GM18867 (cell line): ENCODE data around the gene DUS2.
"Not testable (repeated sequence)": the region's sequence is repeated elsewhere in the genome, so short reads cannot be mapped to it uniquely, and the experiment has no call there.

Experiments
- ATAC-seq: cut with Tn5 transposase; IDR thresholded peaks from one replicate; pipeline ENCODE4 v1.9.1; 2021; ENCODE audit warnings: mild to moderate bottlenecking, moderate library complexity; ENCODE audit not compliant: unreplicated experiment

The DUS2 gene

DNA sequence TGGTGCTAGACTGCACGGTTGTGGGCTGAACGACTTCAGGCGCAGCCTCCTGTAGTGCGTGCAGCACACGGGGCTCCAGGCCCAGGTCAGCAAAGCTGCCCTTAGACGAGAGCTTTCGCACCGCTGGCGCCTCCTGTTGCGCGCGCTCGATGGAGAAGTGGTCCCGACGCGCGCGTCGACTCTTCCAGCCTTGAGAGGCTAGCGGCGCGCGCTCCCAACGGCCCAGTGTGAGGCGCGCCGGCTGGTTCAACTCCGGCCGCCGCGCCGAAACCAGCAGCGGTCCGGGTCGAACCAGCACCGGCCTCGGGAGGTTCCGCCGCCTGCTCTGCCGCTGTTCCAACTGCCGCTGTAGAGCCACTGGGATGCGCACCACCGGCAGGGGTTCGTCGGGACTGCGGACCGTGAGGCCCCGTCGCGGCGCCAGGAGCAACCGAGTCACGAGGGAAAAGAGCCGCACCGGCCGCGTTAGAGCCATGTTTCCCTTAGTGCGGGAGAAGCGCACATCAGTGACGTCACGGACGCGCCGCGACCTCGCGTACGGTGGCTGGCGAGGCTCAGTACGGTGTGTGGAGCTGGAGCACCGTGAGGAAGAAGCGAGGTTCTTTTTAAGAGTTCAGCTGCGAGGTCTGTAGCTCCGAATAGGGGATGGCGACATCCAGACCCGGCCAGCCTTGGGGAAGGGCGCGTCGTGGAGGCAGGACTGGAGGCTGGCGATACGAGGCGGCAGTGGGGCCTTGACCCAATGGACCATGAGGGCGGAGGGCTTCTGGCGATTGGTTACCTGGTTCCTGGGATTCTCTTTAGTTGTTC lies at the start of gene DUS2, which contains the start of gene DDX28:
DUS2 (plus strand) TSS at position 557 of the 810 bp plus-strand sequence. CDS start 14,740 bp downstream, outside the sequence.
DDX28 (minus strand) TSS at position 505 of the 810 bp plus-strand sequence; CDS start at position 475, 30 bp downstream.
- ATAC-seq = peak; percentile 84

DNA sequence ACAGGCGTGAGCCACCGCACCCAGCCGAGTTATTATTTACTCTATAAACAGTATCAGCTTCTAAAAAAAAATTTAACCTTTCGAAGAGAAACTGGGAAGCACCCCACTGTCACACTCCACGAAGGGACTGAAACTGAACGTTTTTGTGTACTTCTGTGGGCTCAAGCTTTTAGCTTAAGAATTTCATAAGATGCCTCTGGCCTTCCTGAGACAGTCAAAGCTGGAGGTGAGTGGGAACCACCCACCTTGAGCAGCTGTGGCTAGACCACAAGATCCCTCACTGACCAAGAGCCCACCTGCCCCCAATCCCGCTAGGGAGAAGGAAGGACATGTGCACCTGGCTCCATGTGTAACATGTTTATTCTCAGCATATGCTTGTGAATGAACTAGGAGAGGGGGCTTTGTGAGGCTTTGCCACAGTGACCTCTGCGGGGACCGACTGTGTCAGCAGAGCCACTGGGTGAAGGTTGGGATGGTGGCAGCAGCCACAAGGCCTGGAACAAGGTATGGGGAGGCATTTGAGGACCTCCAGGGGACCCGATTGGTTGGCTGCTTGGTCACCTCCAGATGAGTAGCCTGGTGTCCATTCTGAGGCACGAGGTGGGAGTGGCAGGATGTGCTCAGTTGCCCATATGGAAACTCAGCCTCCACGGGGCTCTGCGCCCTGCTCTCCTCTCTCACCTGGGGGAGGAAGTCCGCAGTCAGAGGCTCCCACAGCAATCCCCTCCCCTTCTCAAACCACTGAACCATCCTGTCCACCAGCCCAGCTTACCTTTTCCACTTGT lies 47.6 kb upstream of the DUS2 start:
- ATAC-seq = no peak

DNA sequence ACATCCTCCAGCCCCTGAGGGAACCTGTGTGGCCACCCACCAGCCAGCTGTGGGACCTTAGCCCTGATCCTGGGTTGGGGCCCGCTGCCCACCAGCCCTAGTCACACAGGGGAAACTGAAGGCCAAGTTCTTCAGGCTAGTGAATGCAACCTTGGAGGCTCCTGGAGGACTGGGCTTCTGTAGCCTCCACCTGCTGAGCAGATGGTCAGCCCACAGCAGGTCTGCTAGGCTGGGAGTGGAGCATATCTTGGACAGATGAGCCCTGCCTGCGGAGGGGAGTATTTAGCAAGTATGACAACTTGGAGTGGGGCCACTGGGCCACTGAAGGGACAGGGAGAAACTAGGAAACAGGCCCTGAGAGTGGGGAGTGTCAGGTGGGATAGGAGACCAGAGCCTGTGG lies 46.9 kb upstream of the DUS2 start:
- no peak for ATAC-seq

DNA sequence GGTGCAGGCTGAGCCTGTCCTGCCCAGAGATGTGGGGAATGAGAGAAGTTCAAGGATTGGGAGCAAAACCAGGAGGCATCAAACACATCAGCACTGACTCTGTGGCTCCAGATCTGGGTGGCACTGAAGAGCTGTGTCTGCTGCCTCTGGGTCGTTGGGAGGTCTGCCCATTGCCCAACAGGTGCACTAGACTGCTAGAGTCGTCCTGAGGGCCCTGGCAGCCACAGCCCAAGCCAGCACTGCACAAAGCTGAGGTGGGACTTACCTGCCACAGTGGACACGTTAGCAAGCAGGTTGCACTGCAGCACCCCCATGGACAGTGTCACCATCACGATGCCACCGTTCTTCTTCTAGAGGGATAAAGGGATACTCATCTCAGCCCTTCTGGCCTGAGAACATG lies 46.1 kb upstream of the DUS2 start:
- ATAC-seq = no peak

DNA sequence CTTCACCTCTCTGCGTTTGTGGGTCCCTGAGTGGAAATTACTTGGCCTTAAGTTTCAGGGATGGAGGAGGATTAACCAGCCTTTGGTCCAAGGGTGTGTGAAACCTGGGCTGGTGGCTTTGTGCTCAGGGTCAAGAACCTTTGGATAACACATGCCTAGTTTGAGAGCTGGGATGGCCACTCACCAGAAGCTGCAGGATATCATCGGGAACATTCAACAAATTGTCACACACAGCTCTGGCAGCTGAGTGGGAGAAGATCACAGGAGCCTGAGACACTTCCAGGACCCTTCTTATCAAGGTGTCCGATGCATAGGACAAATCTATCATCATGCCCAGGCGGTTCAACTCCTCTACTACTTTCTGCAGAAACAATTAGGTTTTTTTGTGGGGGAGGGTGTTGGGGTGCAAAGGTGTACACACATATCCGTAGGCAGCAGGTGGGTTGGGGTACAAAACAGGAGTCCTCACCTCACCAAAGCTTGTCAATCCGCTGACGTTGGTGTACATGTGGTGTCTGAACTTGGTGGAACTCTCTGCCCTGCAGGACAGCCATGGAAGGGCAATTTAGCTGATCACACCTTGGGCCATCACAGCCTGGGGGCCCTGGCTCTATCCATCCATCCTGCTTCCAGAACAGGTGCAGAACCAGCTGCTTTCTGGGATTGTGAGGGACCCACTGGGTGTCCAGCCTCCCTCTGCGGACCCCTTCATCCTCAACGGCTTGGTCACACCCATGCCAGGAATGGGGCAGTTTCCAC lies 45.4 kb upstream of the DUS2 start:
- no peak for ATAC-seq

DNA sequence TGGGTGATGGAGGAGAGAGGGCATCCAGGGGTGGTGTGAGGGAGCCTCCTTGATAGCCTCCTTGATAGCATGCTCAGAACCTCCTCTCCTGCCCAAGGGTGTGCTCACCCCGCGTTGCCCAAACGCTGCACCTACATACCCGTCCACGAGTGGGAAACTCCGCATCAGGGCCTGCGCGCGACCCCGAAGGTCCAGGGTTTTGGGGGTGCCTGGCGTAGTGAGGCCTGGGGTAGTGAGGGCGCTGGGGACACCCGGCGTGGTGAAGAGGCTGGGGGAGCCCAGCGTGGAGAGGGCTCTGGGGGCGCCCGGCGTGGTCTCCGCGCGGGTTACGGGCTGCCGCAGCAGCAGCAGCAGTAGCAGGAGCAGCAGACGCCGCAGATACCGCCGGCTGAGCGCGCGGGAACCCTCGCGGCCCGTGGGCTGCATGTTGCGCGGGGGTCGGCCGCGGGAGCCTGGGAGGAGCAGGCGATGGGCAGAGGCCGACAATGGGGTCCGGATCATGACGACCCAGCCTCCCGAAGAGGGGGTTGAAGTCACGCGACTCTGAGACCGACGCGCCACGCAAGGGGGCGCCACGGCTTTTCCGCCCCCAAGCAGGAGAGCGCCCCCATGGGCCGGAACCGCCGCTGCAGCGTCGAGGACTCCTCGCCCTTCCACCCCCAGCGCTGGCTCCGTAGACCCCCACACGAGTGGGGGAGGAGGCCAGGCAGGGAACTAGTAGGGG lies 43.0 kb upstream of the DUS2 start, which contains the start of gene DPEP3:
DPEP3 (minus strand) TSS at position 545 of the 724 bp plus-strand sequence; CDS start at position 426, 119 bp downstream.
- ATAC-seq = no peak

DNA sequence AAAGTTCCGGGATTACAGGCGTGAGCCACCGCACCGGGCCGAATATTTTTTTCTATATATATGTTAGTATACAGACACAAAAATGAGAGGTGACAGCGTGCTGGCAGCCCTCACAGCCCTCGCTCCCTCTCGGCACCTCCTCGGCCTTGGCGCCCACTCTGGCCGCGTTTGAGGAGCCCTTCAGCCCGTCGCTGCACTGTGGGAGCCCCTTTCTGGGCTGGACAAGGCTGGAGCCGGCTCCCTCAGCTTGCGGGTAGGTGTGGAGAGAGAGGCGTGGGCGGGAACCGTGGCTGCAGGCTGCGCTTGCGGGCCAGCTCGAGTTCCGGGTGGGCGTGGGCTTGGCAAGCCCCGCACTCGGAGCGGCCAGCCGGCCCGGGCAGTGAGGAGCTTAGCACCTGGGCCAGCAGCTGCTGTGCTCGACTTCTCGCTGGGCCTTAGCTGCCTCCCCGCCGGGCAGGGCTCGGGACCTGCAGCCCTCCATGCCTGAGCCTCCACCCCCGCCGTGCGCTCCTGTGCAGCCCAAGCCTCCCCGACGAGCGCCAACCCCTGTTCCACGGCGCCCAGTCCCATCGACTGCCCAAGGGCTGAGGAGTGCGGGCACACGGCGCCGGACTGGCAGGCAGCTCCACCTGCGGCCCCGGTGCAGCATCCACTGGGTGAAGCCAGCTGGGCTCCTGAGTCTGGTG lies 40.9 kb upstream of the DUS2 start:
- ATAC-seq = no peak

DNA sequence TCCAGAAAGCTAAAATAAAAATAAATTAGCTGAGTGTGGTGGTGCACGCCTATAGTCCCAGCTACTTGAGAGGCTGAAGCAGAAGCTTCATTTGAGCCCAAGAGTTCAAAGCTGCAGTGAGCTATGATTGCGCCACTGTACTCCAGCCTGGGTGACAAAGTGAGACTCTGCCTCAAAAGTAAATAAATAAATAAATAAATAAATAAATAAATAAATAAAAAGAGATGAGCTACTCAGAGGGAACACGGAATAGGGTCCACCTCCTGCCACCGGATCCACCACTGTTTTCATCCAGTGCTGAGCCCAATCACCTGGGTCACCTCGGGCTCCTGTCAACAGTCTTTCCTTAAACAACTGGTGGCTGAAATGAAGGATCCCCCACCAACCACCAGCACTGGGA lies 36.1 kb upstream of the DUS2 start:
- no peak for ATAC-seq

DNA sequence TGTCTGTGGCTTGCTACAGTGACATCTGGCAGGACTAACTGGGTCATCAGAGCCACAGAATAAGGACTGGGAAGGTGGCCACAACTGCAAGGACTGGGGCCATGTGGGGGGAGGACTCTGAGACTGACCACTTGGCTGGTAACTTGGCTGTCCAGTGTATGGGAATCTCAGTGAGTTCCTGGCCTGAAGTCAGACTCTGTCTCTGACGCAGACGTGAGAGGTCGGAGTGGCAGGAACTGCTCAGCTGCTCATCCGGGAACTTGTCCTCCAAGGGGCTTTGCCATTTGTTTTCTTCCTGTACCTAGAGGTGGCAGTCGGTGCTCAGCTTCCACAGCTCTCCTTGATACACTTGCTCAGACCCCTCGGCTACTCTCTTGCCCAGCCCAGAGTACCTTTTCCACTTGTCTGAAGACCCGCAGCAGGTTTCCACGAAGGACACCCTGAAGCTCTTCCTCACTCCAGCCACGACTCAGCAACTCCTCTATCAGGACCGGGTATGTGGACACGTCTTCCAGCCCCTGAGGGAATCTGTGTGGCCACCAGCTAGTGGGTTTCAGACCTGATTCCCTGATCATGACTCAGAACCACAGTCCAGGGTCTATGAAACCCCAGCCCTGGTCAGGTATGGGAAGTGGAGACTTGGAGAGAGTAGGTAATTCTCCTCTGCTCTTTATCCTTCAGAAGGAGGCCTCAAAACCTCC lies 35.5 kb upstream of the DUS2 start:
- ATAC-seq = no peak

DNA sequence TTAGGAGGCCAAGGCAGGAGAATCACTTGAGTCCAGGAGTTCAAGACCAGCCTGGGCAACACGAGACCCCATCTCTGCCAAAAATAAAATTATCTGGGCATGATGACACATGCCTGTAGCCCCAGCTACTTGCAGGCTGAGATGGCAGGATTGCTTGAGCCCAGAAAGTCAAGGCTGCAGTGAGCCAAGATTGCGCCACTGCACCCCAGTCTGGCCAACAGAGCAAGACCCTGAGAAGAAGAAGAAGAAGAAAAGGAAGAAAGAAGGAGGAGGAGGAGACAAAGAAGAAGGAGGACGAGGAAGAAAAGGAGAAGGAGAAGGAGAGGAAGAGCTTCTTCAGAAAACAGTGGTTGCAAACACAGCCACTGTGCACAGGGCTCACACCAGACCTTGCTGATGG lies 34.4 kb upstream of the DUS2 start:
- ATAC-seq = no peak

DNA sequence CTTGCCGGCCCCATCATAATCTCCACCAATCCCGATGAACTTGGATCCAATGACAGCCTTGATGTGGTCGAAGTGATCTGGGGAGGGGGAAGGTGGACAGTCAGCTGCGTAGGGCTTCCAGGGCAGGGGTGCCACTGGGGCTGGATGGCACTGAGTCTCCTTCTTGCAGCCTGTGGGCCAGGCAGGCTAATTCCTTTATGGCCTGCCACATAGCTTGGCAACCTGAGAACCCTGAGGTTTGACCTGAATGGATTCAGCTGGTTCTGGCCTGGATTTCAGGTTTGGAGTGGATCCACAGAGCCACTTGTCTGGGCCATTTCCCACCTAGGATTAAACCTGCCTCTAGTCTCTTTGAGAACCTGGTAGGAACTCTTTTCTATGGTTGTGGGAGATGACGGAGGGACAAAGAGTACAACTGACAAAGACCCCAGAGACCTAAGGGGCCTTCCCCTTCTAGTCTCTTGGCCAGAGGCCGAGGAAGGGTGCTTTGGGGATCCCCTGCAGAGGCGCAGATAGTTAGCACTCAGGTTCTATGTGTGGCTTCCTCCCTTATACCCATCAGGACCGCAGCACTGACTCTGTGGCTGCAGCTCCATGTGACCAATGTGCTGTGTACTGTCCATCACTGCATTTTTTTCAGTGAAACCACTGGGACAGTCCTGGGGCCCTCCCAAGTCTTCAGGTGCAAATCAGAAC lies 33.6 kb upstream of the DUS2 start:
- ATAC-seq = no peak

DNA sequence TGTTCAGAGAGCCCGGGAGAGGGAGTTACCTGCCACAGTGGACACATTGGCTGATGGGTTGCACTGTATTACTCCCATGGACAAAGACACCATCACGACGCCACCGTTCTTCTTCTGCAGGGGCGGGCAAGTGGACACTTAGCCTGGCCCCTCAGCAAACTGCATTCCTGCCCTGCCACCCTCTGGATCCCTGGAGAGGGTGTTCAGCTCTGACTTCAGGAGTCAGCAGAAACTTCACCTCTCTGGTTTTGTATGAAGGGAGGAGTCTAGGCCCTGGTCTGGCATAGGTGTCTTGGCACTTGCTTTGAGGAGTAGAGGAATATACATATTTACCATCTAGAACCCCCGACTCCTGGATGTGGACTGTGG lies 33.1 kb upstream of the DUS2 start:
- no peak for ATAC-seq

DNA sequence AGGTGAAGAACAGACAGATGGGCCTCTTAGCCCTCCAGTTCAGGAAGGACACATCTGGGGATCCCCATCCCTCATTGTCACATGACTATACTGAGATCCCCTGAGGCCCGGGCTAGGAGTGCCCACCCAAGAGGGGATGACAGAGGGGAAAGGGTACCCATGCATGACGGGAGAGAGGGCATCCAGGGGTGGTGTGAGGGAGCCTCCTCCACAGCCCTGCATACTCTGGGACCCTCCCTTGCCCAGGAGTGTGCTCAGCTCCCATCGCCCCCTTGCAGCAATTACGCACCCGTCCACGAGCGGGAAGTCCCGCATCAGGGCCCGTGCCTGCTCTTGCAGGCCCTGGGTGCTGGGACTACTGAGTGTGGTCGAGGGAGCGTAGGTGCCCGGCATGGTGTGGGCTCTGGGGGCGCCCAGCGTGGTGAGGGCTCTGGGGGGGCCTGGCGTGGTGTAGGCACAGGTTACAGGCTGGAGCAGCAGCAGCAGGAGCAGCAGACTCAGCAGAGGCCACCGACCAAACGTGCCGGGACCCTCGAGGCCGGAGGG lies 30.4 kb upstream of the DUS2 start:
- no peak for ATAC-seq

DNA sequence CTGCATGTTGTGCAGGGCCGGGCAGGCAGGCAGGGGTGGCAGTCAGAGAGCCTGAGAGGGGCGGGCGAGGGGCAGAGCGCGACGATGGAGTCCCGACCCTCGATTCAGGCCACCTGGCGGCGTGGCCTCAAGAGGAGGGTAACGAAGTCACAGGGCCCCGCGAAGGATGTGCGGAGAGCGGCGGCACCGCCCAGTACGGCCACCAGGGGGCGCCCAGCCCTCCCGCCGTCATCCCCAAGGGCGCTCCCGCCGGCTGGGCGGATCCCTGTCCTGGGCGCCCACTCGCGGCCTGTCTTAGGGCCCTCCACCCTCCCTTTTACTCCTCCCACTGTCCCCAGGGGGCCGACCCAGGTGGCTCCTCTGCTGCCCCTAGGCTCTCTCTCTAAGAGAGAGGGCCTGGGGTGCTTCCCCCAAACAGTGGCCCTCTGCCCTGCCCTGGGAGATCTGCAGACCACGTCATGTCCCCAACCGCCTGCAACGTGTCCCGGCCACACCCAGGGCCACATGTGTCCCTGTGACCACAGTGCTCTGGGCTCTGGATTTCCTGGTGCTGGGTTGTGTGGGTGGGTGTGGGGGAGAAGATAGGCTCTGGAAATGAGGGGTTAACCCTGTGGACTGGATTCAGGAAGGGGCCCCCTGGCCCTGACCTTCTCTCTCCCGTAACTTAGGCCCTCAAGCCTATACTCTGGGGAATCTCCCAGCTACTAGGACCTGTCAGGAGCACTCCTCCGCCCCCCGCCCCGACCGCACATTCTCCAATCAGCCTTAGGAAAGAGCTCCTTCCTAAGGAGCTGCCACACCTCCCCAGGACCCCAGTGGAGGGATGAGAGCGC lies 29.7 kb upstream of the DUS2 start:
- peak; percentile 74 for ATAC-seq

DNA sequence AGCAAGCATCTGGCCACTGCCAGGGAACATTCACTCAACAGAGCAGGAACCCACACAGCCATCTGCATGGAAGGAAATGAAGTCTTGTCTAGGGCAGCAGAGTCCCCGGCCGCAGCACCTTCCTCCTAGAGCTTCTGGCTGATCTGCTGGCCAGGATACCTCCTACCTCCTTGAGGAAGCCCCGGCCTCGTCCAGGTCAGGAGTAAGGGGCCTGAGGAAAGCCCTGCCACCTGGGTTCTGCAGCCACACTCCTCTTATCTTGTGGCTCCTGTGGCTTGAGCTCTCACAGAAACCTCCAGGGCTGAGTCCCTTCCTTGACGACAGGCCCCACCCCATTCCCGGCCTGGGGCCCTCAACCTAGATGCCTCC lies 29.1 kb upstream of the DUS2 start:
- ATAC-seq = not testable (repeated sequence)

DNA sequence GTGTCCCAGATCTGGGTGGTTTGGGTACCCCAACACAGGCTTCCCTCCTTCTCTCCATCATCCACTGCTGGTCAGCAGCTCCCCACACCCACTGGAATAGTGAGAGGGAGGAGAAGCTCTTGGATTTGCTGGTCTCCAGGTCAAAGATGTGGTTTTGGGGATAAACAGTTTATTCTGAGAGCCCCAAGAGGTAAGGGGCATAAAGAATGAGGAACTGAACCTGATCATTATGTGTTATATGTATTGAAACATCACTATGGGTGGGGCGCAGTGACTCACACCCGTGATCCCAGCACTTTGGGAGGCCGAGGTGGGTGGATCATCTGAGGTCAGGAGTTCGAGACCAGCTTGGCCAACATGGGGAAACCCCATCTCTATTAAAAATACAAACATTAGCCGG lies 27.7 kb upstream of the DUS2 start:
- no peak for ATAC-seq

DNA sequence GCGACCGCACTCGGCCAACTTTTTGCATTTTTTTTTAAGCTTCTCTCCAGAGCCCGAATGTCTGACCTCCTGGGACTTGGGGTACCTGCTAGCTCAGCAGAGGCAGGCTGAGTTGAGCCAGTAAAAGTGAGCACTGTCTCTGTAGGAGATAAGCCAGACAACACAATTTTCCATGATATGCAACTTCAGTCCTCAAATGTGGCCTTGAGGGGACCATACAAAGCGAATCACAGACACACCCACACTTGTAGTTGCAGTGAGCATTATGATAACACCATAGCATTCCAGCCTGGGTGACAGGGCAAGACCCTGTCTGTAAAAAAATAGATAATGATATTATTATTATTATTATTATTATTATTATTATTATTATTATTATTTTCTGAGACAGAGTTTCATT lies 26.4 kb upstream of the DUS2 start:
- no peak for ATAC-seq
